SK-N-SH treated with all-trans-retinoic acid at 6 μM for 48 hours (cell line): ENCODE data around the gene RPRD1B.

Source experiments
- ATAC-seq: fragments of 200-7000 bp; cut with Tn5 transposase; 3 replicates; pipeline ENCODE4 v1.9.1; 2020; ENCODE audit warnings: mild to moderate bottlenecking, moderate library complexity
- BACH2 ChIP-seq: fragments of 250-450 bp; sonication (Bioruptor Pico); IDR thresholded peaks from 2 replicates; pipeline ENCODE4 v1.9.0; 2021; ENCODE audit warnings: mild to moderate bottlenecking, borderline replicate concordance
- ESRRG ChIP-seq: fragments of 250-450 bp; sonication (Bioruptor Pico); IDR thresholded peaks from 2 replicates; pipeline ENCODE4 v1.6.1; 2021; ENCODE audit warnings: mild to moderate bottlenecking
- GLIS3 ChIP-seq: fragments of 250-450 bp; sonication (Bioruptor Pico); IDR thresholded peaks from 2 replicates; pipeline ENCODE4 v1.5.0; 2020; ENCODE audit warnings: mild to moderate bottlenecking, moderate library complexity
- ISL1 ChIP-seq: fragments of 250-450 bp; sonication (Bioruptor Pico); IDR thresholded peaks from 2 replicates; pipeline ENCODE4 v2.1.2; 2022; ENCODE audit warnings: mild to moderate bottlenecking, moderate library complexity
- OSR1 ChIP-seq: fragments of 250-450 bp; sonication (Bioruptor Pico); IDR thresholded peaks from 2 replicates; pipeline ENCODE4 v1.8.0; 2022; ENCODE audit warnings: moderate library complexity, mild to moderate bottlenecking, inconsistent platforms
- PATZ1 ChIP-seq: fragments of 250-450 bp; sonication (Bioruptor Pico); IDR thresholded peaks from 2 replicates; pipeline ENCODE4 v1.8.0; 2020; ENCODE audit warnings: mild to moderate bottlenecking, moderate library complexity, borderline replicate concordance
- PPARA ChIP-seq: fragments of 250-450 bp; sonication (Bioruptor Pico); IDR thresholded peaks from 2 replicates; pipeline ENCODE4 v1.5.0; 2020; ENCODE audit warnings: mild to moderate bottlenecking, borderline replicate concordance
- RARB ChIP-seq: fragments of 250-450 bp; sonication (Bioruptor Pico); IDR thresholded peaks from 2 replicates; pipeline ENCODE4 v1.8.0; 2021; ENCODE audit warnings: mild to moderate bottlenecking, moderate library complexity
- SNAI2 ChIP-seq: fragments of 250-450 bp; sonication (Bioruptor Pico); IDR thresholded peaks from 2 replicates; pipeline ENCODE4 v1.5.0; 2020; ENCODE audit warnings: mild to moderate bottlenecking, moderate library complexity
- TCF4 ChIP-seq: fragments of 250-450 bp; sonication (Bioruptor Pico); IDR thresholded peaks from 2 replicates; pipeline ENCODE4 v1.8.0; 2021; ENCODE audit warnings: mild to moderate bottlenecking, moderate library complexity, borderline replicate concordance
- TSHZ2 ChIP-seq: fragments of 250-450 bp; sonication (Bioruptor Pico); IDR thresholded peaks from 2 replicates; pipeline ENCODE4 v1.5.0; 2020; ENCODE audit warnings: mild to moderate bottlenecking, moderate library complexity
- ZC3H10 ChIP-seq: fragments of 250-450 bp; sonication (Bioruptor Pico); IDR thresholded peaks from 2 replicates; pipeline ENCODE4 v1.5.1; 2021; ENCODE audit warnings: mild to moderate bottlenecking, moderate library complexity
- ZFP3 ChIP-seq: fragments of 250-450 bp; sonication (Bioruptor Pico); IDR thresholded peaks from 2 replicates; pipeline ENCODE4 v1.5.0; 2020; ENCODE audit warnings: mild to moderate bottlenecking, moderate library complexity
- ZFP30 ChIP-seq: fragments of 450-650 bp; formaldehyde crosslinking; IDR thresholded peaks from 2 replicates; pipeline ENCODE4 v1.5.0; 2022; ENCODE audit warnings: mild to moderate bottlenecking, moderate library complexity
- ZNF565 ChIP-seq: fragments of 450-650 bp; formaldehyde crosslinking; conservative IDR thresholded peaks from 2 replicates; pipeline ENCODE4 v1.5.0; 2020; ENCODE audit warnings: low read depth, mild to moderate bottlenecking, moderate library complexity
- ZNF70 ChIP-seq: fragments of 450-650 bp; formaldehyde crosslinking; IDR thresholded peaks from 2 replicates; pipeline ENCODE4 v1.5.0; 2020; ENCODE audit warnings: mild to moderate bottlenecking, moderate library complexity
- ZNF8 ChIP-seq: fragments of 450-650 bp; formaldehyde crosslinking; IDR thresholded peaks from 2 replicates; pipeline ENCODE4 v1.5.0; 2020; ENCODE audit warnings: mild to moderate bottlenecking, moderate library complexity

Gene RPRD1B

GRCh38 chr20:38067717-38068365, 34.3 kb downstream of the RPRD1B start (continued):
- TF ChIP-seq PATZ1 (CRISPR knock-in tag) (no peak), BACH2 (CRISPR knock-in tag) (no peak)

- ATAC-seq = no peak
- TF ChIP-seq TSHZ2 (CRISPR knock-in tag) (no peak), ZC3H10 (CRISPR knock-in tag) (no peak), SNAI2 (CRISPR knock-in tag) (no peak), ZFP30 (CRISPR knock-in tag) (no peak), GLIS3 (CRISPR knock-in tag) (no peak), OSR1 (CRISPR knock-in tag) (no peak), TCF4 (no peak), RARB (CRISPR knock-in tag) (no peak), PPARA (CRISPR knock-in tag) (no peak), ESRRG (no peak), ZNF70 (no peak)
- TF ChIP-seq, all 23 proteins: peak for 0
These were observed 39.4 kb downstream of the RPRD1B start for GRCh38 chr20:38072898-38073297.

GRCh38 chr20:38073307-38074071, 39.9 kb downstream of the RPRD1B start:
- TF ChIP-seq TCF4 (0 out of 2 replicates have a peak, but pooled peaks have one; percentile 23), ZFP3 (CRISPR knock-in tag) (peak; percentile 71; the same call in 1 of the 2 replicates), ESRRG (no peak)
- ATAC-seq = peak; percentile 85

- ATAC-seq = no peak
- no peak for TF ChIP-seq ZNF8
These were observed 41.8 kb downstream of the RPRD1B start for GRCh38 chr20:38075161-38075998.

- TF ChIP-seq SNAI2 (CRISPR knock-in tag) (no peak), BACH2 (CRISPR knock-in tag) (no peak), ZFP30 (CRISPR knock-in tag) (no peak), ZNF565 (no peak), ZNF70 (no peak), OSR1 (CRISPR knock-in tag) (no peak)
- ATAC-seq = no peak
These were observed 43.0 kb downstream of the RPRD1B start for GRCh38 chr20:38076548-38076947.

GRCh38 chr20:38078084-38078483, 44.5 kb downstream of the RPRD1B start:
- TF ChIP-seq OSR1 (CRISPR knock-in tag) = no peak
- ATAC-seq = no peak

- TF ChIP-seq GLIS3 (CRISPR knock-in tag) = no peak
- TF ChIP-seq PATZ1 (CRISPR knock-in tag) = no peak
- TF ChIP-seq ISL1 (CRISPR knock-in tag) = no peak
- TF ChIP-seq TCF4 = no peak
- TF ChIP-seq ZC3H10 (CRISPR knock-in tag) = no peak
- TF ChIP-seq ZNF8 = no peak
- no peak for TF ChIP-seq OSR1 (CRISPR knock-in tag)
- TF ChIP-seq ZNF70 = no peak
- TF ChIP-seq PPARA (CRISPR knock-in tag) = no peak
- no peak for TF ChIP-seq BACH2 (CRISPR knock-in tag)
- TF ChIP-seq, all 23 proteins: peak for 0
- no peak for ATAC-seq
These were observed 45.8 kb downstream of the RPRD1B start for GRCh38 chr20:38079353-38079752.
